Stimulated activated CD8-positive, alpha-beta memory T cell treated with anti-CD3 and anti-CD28 coated beads, Interleukin-15, amount 100 ng/mL, for 1 hour (primary cell): ENCODE results near the gene TGM2.

Experiments
- DNase-seq: peaks from one replicate; pipeline ENCODE4 v3.0.0-alpha.2; 2020; ENCODE audit warnings: low read depth

The TGM2 gene

GRCh38 chr20:38131588-38132121 is 33.4 kb downstream of the TGM2 start:
- no peak for DNase-seq

DNA sequence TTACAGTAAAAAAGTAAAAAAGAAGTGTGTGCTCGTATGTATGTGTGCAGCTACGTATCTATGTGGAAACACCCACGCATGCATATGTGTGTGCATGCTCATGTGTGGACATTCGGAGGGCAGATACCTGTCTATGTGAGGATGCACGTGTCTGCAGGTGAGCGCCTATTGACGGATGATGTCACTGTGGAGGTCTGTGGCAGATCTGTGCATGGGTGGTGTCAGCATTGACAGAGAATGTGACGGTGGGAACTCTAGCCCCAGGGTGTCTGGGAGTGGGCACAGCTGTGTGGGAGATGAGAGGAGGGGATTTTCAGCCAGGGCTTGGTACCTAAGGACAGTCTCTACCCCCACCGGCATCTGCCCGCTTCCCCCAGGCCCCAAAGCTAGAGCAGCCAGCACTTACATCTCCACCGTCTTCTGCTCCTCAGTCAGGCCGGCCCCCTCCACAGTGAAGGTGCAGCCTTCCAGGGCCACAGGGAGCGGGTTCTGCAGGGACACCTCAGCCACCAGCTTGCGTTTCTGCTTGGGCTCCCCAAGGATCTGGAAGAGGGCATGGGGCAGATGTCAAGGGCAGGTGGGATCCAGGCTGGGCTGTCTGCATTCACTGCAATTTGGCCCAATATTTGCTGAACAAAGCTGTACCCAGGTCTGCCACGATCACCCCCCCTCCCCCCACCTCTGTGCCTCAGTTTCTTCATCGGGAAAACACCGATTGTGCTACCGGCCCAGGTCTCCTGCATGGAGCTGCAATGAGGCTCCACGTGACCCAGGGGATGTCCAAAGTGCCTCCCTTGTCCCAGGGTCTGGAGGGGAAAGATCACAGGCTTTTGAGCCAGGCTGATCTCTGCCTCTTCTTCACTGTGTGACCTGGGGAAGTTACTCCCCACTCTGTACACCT is 34.1 kb downstream of the TGM2 start:
- no peak for DNase-seq

DNA sequence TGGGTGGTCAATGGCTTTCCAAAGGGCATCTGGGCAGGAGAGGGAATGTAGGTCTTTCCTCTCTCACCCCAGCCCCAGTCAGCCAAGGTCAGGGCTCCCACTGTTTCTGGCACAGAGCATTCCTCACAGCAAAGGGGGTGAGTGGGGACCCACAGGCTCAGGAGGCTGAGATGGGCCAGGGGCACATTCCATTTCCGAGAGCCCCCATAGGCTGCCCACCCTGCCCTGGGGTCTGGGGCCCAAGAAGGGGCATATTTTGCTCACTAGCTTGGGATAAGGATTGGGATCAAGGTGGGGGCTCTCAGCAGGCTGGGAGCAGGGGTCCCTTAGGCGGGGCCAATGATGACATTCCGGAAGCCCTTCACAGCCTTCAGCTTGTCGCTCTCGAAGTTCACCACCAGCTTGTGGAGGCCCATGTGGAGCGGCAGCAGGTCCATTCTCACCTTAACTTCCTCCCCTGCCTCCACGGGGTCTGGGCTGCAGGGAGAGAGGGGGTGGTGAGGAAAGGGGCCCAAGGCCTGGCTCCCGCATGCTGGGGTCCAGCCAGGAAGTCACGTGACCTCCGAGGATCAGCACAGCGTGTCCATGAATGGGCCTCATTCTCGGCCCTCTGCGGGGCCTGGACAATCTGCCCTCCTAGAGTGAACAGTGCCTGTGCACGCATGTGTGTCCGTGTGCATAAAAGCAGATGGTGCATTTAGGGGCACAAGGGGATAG is 35.0 kb downstream of the TGM2 start:
- no peak for DNase-seq

- no peak for DNase-seq
Observed at GRCh38 chr20:38129248-38129865, 35.7 kb downstream of the TGM2 start.

- DNase-seq = no peak
Observed at GRCh38 chr20:38128691-38129090, 36.4 kb downstream of the TGM2 start.

DNA sequence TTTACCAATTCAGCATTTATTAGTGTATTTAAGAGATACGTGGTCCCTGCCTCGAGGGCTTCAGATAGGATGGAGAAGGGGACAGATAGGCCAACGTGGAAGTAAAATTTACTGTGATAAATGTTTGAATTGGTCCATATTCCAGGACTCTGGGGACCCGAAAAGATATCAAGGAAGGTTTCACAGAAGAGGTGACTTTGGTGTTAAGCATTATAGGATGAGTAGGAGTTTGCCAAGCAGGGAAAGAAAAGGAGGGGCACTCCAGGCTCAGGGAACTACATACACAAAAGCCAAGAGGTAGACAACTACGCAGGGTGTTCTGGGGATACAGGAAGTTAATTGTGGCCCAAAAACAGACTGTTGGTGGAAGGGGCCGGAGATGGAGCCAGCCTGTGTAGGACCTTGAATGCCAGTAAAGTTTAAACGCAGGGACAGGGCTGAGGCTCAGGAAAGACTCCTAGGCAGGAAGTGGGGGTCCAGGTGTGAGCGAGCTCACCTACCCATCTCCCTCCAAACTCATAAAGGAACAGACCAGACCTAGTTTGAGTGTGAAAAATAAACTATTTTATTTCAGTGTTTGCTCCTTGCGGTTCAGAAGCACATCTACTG is 37.0 kb downstream of the TGM2 start:
- DNase-seq = no peak

- DNase-seq = no peak
Observed at GRCh38 chr20:38126932-38127621, 38.0 kb downstream of the TGM2 start.

- no peak for DNase-seq
Observed at GRCh38 chr20:38126146-38126921, 38.7 kb downstream of the TGM2 start.

DNA sequence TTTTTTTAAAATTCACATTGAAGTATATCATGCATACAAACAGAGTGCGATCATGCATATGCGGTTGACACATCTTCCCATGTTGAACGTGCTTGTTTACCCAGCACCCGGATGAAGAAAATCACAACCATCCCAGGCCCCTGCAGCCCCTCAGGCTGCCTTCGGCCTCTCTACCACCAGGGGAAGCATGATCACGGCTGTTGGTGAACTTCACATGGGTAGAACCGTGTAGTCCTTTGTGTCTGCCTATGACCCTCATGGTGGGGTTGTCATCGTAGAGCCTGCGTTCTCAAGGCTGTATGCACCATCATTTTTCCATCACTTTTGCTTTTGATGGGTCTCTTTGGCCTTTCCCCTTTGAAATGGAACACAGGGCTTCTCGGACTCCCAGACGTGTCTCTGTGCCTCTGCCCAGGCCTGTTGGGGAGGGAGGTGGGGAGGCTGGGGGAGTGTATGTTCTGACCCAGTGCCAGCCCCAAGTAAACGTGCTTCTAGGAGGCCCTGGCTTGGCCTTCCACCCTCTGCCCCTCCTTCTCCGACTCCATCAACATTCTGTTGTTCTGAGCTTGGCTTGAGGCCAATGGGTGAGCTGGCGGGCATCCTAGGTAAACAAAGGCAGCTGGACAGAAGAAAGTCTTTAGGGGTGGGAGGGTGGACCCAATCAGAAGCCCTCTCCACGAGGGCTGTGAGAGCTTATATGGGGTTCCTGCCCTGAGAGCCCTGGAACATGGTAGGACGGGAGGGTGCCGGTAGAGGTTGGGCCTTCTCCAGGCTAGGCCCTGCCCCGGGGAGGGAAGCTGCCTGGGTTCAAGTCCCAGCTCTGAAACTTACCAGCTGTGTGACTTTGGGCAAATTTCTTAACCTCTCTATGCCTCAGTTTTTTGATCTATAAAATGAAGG is 39.7 kb downstream of the TGM2 start:
- DNase-seq = no peak

- DNase-seq = no peak
Observed at GRCh38 chr20:38123021-38123587, 42.0 kb downstream of the TGM2 start.

GRCh38 chr20:38121741-38122140 is 43.3 kb downstream of the TGM2 start:
- DNase-seq = no peak

DNA sequence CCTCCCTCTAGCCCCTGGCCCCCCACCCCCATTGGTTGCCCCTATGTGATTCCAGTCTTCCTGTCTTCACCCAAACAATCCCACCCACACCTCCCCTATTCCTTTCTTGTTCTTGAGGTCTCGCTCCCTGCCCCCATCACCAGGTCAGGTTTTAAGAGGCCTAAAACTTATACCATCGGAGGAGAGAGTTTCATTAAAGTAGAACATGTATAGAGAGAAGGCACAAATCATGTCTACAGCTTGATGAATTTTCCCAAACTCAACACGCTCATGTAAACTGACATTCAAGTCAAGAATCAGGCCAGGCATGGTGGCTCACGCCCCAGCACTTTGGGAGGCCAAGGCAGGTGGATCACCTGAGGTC is 44.5 kb downstream of the TGM2 start:
- DNase-seq = no peak

GRCh38 chr20:38119446-38119845 is 45.6 kb downstream of the TGM2 start:
- no peak for DNase-seq

DNA sequence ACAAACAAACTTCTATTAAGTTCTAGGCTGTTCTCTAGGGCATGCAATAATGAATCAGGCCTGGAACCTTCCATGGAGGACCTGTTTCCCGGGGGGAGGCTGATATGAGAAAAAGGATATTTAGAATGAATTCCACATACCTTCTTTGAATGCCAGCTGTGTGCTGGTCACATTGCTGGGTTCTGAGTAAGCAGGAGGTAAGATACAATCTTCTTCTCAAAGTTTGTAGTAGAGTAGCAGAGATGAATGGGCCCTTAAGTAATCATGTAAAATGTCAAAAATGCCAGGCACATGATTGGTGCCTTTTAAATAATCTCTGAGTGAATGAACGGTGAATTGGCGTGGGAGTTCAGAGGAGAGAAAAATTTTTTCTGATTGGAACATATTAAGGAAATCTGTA is 47.4 kb downstream of the TGM2 start:
- no peak for DNase-seq

- no peak for DNase-seq
Observed at GRCh38 chr20:38117205-38117604, 47.9 kb downstream of the TGM2 start.

- DNase-seq = no peak
Observed at GRCh38 chr20:38116409-38117165, 48.5 kb downstream of the TGM2 start.

DNA sequence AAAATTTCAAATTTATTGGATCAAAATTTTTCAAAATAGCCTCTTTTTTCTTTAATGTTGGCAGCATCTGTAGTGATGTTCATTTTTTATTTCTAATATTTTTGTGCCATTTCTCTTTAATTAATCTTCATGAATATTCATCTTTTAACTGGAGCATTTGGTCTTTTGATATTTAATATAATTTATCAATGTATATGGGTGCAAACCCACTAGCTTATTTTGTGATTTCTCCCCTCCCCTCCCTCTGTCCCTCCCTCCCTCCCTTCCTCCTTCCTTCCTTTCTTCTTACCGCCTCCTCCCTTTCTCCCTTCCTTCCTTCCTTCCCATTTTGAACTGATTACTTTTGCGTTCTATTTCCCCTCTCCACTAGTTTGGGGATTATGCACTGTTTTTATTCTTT is 49.2 kb downstream of the TGM2 start:
- DNase-seq = no peak

- no peak for DNase-seq
Observed at GRCh38 chr20:38115205-38115604, 49.9 kb downstream of the TGM2 start.

GRCh38 chr20:38114353-38114791 is 50.7 kb downstream of the TGM2 start:
- DNase-seq = no peak
